ENCODE data around the gene ELFN2.

Gene ELFN2

DNA sequence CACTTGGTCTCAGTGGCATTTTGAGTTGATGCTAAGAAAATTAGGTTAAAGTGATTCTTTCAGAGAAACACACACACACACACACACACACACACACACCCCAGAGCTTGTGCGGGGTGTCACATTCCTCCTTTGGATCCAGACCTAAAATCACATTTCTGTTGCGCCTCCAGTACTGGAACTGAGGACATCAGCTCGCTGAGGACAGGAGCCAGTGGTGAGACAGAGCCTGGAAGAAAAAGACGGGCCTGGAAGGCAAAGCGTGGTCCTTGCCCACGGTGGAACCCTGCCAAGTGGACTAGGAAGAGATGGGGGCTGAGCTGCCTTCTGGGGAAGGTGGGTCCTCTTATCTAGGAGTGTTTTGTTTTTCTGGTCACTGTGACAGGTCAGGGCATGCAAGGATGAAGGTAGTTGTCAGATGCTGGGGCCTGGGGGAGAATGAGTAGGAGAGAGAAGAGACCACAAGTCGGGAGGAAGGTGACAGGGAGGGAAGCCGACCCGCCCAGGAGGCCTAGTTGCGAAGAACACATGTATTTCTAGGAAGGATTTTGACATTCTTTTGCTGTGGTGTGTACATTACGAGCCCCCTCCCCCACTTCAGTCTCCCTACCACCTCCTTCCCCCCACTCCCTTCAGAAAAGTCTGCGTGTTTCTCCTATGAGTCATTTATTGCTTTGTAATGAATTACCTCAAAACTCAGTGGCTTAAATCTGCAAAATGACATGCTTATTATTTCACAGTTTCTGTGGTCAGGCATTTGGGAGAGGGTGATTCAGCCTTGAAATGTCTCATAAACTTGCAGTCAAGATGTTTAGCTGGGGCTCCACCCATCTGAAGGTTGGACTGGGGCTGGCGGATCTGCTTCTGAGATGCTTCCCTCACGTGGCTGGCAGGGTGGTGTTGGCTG is 4.8 kb upstream of the ELFN2 start:
- DNase-seq (ENCODE audit: insufficient read length) (no peak), FAIRE-seq (no peak)
- TF ChIP-seq POLR2AphosphoS5 (IDR thresholded peaks at IDR 0.05; ENCODE audit: low read depth, low read length) (no peak), TAF1 (IDR thresholded peaks at IDR 0.05; ENCODE audit: borderline replicate concordance, low read depth, low read length) (no peak), POLR2A (IDR thresholded peaks at IDR 0.05; ENCODE audit: low read depth, low read length) (no peak)

- FAIRE-seq: no peak
- no peak for DNase-seq (ENCODE audit: insufficient read length)
These were observed 4.1 kb upstream of the ELFN2 start for GRCh38 chr22:37431366-37431765.

DNA sequence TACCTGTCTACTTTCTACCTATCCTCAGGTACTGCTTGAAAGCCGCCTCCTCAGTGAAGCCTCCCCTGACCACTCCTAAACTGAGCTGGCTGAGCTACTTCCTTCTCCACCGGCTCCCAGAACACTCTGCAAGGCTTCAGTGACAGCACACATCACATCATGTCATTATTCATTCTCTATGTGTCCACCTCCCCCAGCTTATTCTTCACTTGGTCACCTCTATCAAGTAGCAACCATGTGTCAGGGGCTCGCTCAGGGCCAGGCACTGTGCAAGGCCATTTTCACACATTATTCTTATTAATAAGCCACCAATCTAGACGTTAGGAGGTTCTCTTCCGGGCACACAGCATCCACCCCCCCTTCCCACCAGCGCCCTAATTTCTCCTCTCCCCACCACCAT is 3.7 kb upstream of the ELFN2 start:
- no peak for FAIRE-seq
- TF ChIP-seq TAF1 (IDR thresholded peaks at IDR 0.05; ENCODE audit: borderline replicate concordance, low read depth, low read length): no peak
- DNase-seq (ENCODE audit: insufficient read length): no peak

More at GRCh38 chr22:37431366-37431765, 4.1 kb upstream of the ELFN2 start:
- TF ChIP-seq TAF1 (IDR thresholded peaks at IDR 0.05; ENCODE audit: borderline replicate concordance, low read depth, low read length) (no peak), POLR2AphosphoS5 (IDR thresholded peaks at IDR 0.05; ENCODE audit: low read depth, low read length) (no peak), POLR2A (IDR thresholded peaks at IDR 0.05; ENCODE audit: low read depth, low read length) (no peak)

GRCh38 chr22:37428649-37429586 is 1.6 kb upstream of the ELFN2 start:
- DNase-seq (ENCODE audit: insufficient read length) (peak; percentile 71), FAIRE-seq (peak; percentile 72)
- TF ChIP-seq POLR2A (IDR thresholded peaks at IDR 0.05; ENCODE audit: low read depth, low read length) (no peak), TAF1 (IDR thresholded peaks at IDR 0.05; ENCODE audit: borderline replicate concordance, low read depth, low read length) (no peak), POLR2AphosphoS5 (IDR thresholded peaks at IDR 0.05; ENCODE audit: low read depth, low read length) (no peak)

DNA sequence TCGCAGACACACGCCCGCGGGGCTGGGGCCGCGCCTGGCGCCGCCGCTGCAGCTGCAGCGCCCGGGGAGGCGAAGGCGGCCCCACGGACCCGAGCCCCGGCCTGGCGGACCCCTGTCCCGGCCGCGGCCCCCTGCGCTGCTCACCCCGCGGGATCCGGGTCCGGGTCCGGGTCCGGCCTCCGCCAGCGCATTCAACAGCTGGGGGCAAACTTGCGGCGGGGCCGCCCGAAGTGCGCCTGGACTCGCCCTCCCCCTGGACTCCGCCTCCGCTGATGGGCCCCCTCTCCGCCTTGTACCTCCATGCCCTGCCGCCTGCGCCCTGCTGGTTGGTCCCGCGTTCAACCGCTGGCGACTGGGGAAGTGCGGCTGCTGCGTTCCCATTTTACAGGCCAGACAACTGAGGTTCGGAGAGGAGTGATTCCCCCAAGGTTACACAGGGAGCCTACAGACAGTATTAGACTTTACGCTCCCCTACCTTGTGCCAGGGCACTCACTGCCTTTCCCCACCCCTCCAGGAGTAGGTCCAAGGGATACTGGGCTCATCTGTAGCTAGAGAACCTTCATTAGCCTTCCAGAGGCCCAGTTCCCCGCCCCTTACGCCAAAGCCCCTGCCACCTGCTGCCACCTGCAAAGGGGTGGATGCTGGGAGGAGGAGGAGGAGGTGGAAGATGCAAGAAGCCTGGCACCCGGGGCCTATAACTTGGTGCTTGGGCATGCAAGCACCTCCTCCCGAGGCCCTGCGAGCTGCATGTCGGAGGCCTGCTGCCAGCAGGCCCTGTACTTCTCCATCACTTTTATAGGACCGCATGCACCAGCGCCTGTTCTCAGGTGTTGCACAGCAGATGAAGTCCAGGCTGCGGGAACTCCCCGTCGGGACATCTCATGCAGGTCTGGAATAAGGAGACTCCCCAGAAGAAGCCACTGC is 694 bp upstream of the ELFN2 start:
- DNase-seq (ENCODE audit: insufficient read length): no peak
- FAIRE-seq: no peak
- TF ChIP-seq POLR2A (IDR thresholded peaks at IDR 0.05; ENCODE audit: low read depth, low read length) (no peak), TAF1 (IDR thresholded peaks at IDR 0.05; ENCODE audit: borderline replicate concordance, low read depth, low read length) (no peak), POLR2AphosphoS5 (IDR thresholded peaks at IDR 0.05; ENCODE audit: low read depth, low read length) (no peak)

- TF ChIP-seq POLR2AphosphoS5 (IDR thresholded peaks at IDR 0.05; ENCODE audit: low read depth, low read length): no peak
- no peak for TF ChIP-seq POLR2A (IDR thresholded peaks at IDR 0.05; ENCODE audit: low read depth, low read length)
- no peak for TF ChIP-seq TAF1 (IDR thresholded peaks at IDR 0.05; ENCODE audit: borderline replicate concordance, low read depth, low read length)
- DNase-seq (ENCODE audit: insufficient read length): no peak
- FAIRE-seq: no peak
These were observed 559 bp downstream of the ELFN2 start for GRCh38 chr22:37426706-37427134.

GRCh38 chr22:37425800-37426705 is 1.2 kb downstream of the ELFN2 start:
- FAIRE-seq (no peak), DNase-seq (ENCODE audit: insufficient read length) (no peak)
- TF ChIP-seq POLR2A (IDR thresholded peaks at IDR 0.05; ENCODE audit: low read depth, low read length): no peak
- no peak for TF ChIP-seq TAF1 (IDR thresholded peaks at IDR 0.05; ENCODE audit: borderline replicate concordance, low read depth, low read length)
- TF ChIP-seq POLR2AphosphoS5 (IDR thresholded peaks at IDR 0.05; ENCODE audit: low read depth, low read length): no peak

DNA sequence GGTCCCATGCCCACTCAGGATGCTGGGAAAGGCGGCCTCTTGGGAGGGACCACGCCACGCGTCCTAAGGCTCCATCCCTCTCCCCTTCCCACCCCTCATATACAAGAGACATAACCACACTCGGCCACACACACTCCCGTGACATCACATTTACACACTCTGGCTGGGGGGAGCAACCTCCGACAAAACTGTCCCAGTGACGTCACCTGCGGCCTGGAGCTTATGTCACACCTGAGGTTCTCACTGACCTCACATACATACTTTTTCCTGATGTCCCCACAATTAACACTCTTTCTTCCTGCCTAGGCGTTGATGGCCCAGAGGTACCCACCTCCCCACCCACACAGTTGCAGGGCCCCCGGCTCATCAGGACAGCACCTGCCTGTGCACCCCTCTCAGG is 1.9 kb downstream of the ELFN2 start:
- DNase-seq (ENCODE audit: insufficient read length) (no peak), FAIRE-seq (no peak)
- TF ChIP-seq POLR2AphosphoS5 (IDR thresholded peaks at IDR 0.05; ENCODE audit: low read depth, low read length) (no peak), POLR2A (IDR thresholded peaks at IDR 0.05; ENCODE audit: low read depth, low read length) (no peak), TAF1 (IDR thresholded peaks at IDR 0.05; ENCODE audit: borderline replicate concordance, low read depth, low read length) (no peak)

DNA sequence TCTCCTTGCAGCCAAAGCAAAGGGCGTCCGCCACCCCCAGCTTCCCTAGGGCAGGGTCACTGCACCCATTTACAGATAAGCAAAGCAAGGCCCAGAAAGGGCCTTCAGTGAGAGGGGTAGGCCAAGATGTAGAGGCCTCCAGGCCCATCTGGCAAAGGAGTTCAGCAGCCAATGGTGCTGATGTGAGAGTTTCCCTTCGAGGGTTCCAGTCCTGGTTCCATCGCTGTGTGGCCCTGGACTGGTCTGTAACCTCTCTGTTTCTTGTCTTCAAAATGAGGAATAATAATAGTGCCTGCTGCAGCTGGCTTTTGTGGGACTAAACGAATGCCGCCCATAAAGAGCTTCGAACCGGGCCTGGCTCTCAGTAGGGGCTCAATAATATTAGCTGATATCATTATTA is 4.0 kb downstream of the ELFN2 start:
- no peak for FAIRE-seq
- TF ChIP-seq TAF1 (IDR thresholded peaks at IDR 0.05; ENCODE audit: borderline replicate concordance, low read depth, low read length): no peak
- no peak for TF ChIP-seq POLR2AphosphoS5 (IDR thresholded peaks at IDR 0.05; ENCODE audit: low read depth, low read length)
- TF ChIP-seq POLR2A (IDR thresholded peaks at IDR 0.05; ENCODE audit: low read depth, low read length): no peak
- no peak for DNase-seq (ENCODE audit: insufficient read length)

- no peak for TF ChIP-seq POLR2AphosphoS5 (IDR thresholded peaks at IDR 0.05; ENCODE audit: low read depth, low read length)
- TF ChIP-seq POLR2A (IDR thresholded peaks at IDR 0.05; ENCODE audit: low read depth, low read length): no peak
- TF ChIP-seq TAF1 (IDR thresholded peaks at IDR 0.05; ENCODE audit: borderline replicate concordance, low read depth, low read length): no peak
- FAIRE-seq: no peak
- DNase-seq (ENCODE audit: insufficient read length): no peak
These were observed 5.8 kb downstream of the ELFN2 start for GRCh38 chr22:37421468-37421877.
